ENCODE data around the gene NPHS2.
"Not testable (repeated sequence)": the region's sequence is repeated elsewhere in the genome, so short reads cannot be mapped to it uniquely, and the experiment has no call there.

The NPHS2 gene

GRCh38 chr1:179541774-179542173 is 34.0 kb downstream of the NPHS2 start:
- TF ChIP-seq CTCF (IDR thresholded peaks at IDR 0.05; ENCODE audit: low read depth, low read length), result no peak
- Histone ChIP-seq H3K27ac (no peak overlapping the region), H3K27me3 (ENCODE audit: insufficient read depth, low read depth, severe bottlenecking) (peaks cover 20% of the 10 kb centered on the region), H3K4me3 (ENCODE audit: low read depth, low read length) (no peak overlapping the region), H3K36me3 (no peaks in the 10 kb centered on the region), H3K9me3 (ENCODE audit: severe bottlenecking) (peaks cover 14% of the 10 kb centered on the region)
- DNase-seq, result no peak

GRCh38 chr1:179530352-179530751 is 45.4 kb downstream of the NPHS2 start:
- H3K4me3 ChIP-seq (ENCODE audit: low read depth, low read length), result no peak overlapping the region
- H3K27me3 ChIP-seq (ENCODE audit: insufficient read depth, low read depth, severe bottlenecking), result peaks cover 17% of the 10 kb centered on the region
- H3K27ac ChIP-seq, result no peak overlapping the region
- no peak for DNase-seq
- no peaks in the 10 kb centered on the region for H3K36me3 ChIP-seq
- no peak for TF ChIP-seq CTCF (IDR thresholded peaks at IDR 0.05; ENCODE audit: low read depth, low read length)
- H3K9me3 ChIP-seq (ENCODE audit: severe bottlenecking), result no peaks in the 10 kb centered on the region

- H3K27me3 ChIP-seq (ENCODE audit: insufficient read depth, low read depth, severe bottlenecking), result peaks cover 22% of the 10 kb centered on the region
- no peak for DNase-seq
- TF ChIP-seq CTCF (IDR thresholded peaks at IDR 0.05; ENCODE audit: low read depth, low read length), result no peak
- no peaks in the 10 kb centered on the region for H3K9me3 ChIP-seq (ENCODE audit: severe bottlenecking)
- no peak overlapping the region for H3K27ac ChIP-seq
- H3K4me3 ChIP-seq (ENCODE audit: low read depth, low read length), result no peak overlapping the region
- no peaks in the 10 kb centered on the region for H3K36me3 ChIP-seq
Measured at GRCh38 chr1:179529482-179530195, 46.1 kb downstream of the NPHS2 start.

GRCh38 chr1:179518544-179518943 is 57.2 kb downstream of the NPHS2 start:
- not testable (repeated sequence) for H3K4me3 ChIP-seq (ENCODE audit: low read depth, low read length); H3K27ac ChIP-seq; H3K36me3 ChIP-seq; H3K9me3 ChIP-seq (ENCODE audit: severe bottlenecking); DNase-seq
- peaks cover 11% of the 10 kb centered on the region for H3K27me3 ChIP-seq (ENCODE audit: insufficient read depth, low read depth, severe bottlenecking)

- no peak overlapping the region for H3K4me3 ChIP-seq (ENCODE audit: low read depth, low read length)
- H3K9me3 ChIP-seq (ENCODE audit: severe bottlenecking), result no peaks in the 10 kb centered on the region
- no peak for DNase-seq
- no peaks in the 10 kb centered on the region for H3K36me3 ChIP-seq
- peaks cover 11% of the 10 kb centered on the region for H3K27me3 ChIP-seq (ENCODE audit: insufficient read depth, low read depth, severe bottlenecking)
- H3K27ac ChIP-seq, result no peak overlapping the region
- TF ChIP-seq CTCF (IDR thresholded peaks at IDR 0.05; ENCODE audit: low read depth, low read length), result no peak
Measured at GRCh38 chr1:179516976-179517705, 58.6 kb downstream of the NPHS2 start.

- DNase-seq, result no peak
- H3K4me3 ChIP-seq (ENCODE audit: low read depth, low read length), result no peak overlapping the region
- H3K27ac ChIP-seq, result no peak overlapping the region
- TF ChIP-seq CTCF (IDR thresholded peaks at IDR 0.05; ENCODE audit: low read depth, low read length), result no peak
- H3K27me3 ChIP-seq (ENCODE audit: insufficient read depth, low read depth, severe bottlenecking), result peaks cover 11% of the 10 kb centered on the region
- H3K9me3 ChIP-seq (ENCODE audit: severe bottlenecking), result no peaks in the 10 kb centered on the region
- H3K36me3 ChIP-seq, result no peaks in the 10 kb centered on the region
Measured at GRCh38 chr1:179510038-179510437, 65.7 kb downstream of the NPHS2 start.

Measured in WERI-Rb-1 (cell line).